Adrenal gland (tissue), 5 donors: ENCODE results near the gene IFITM5.

Experiments used
- CTCF ChIP-seq, 6 experiments: fragments of 450-650 bp in 4 of 6; fragments of 200-600 bp in 2 of 6; sonication (generic) in 1 of 6; IDR thresholded peaks; 1 replicate in 5 of 6; 2 replicates in 1 of 6; pipeline versions ENCODE4 v1.5.1 to v1.8.0; 2016 to 2021; ENCODE audit warnings: antibody characterized with exemption in 6 of 6, mild to moderate bottlenecking in 2 of 6, moderate library complexity in 1 of 6
- POLR2A ChIP-seq, 2 donors: fragments of 450-650 bp; IDR thresholded peaks; one replicate each; pipeline ENCODE4 v1.6.1; 2017; ENCODE audit warnings: antibody characterized with exemption in 2 of 2, mild to moderate bottlenecking in 2 of 2, moderate library complexity in 1 of 2
- donor health status: DM: no; HTN: no; CAD: no.

DNA sequence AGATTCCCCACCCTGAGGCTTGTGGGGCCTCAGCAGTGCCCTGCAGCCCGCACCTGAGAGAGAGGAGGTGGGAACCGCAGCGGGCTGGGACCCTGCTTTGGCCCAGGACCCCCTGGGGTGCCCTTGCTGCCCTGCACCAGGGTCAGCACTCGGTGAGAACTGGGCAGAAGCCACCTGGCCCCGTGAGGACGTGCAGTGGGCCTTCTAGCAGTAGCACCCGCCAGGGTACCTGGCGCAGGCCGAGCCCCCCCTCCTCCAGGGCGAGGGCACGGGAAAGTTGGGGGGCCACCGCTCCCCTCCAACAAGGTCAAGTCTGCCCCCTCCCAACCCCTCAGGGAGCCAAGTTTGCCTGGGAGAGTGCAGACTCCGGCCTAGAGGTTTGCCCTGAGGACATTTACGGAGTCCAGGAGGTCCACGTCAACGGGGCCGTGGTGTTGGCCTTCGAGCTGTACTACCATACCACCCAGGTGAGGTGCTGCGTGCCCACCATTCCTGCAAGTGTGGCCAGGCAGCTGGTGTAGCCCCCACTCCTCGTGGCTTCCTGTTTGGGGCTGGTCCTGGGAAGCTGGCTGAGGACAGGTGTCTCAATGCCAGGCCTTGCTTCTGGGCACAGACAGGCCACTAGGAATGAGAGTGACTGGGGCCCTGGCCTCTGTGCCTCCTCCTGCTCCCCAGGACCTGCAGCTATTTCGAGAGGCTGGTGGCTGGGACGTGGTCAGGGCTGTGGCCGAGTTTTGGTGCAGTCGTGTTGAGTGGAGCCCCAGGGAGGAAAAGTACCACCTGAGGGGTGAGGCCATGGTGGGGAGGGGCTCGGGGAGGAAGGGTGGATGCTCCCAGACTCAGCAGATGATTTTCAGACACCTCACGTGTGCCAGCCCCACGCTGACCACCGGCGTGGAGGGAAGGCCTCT lies 6.9 kb downstream of the IFITM5 start:
- TF ChIP-seq CTCF (IDR thresholded peaks at IDR 0.05) = no peak
- no peak for TF ChIP-seq POLR2A (IDR thresholded peaks at IDR 0.05)
